Measurements from ENCODE around the gene GALNT6.
A peak's percentile ranks its signal among the peaks of the same experiment; 100 is the strongest.

Gene GALNT6

DNA sequence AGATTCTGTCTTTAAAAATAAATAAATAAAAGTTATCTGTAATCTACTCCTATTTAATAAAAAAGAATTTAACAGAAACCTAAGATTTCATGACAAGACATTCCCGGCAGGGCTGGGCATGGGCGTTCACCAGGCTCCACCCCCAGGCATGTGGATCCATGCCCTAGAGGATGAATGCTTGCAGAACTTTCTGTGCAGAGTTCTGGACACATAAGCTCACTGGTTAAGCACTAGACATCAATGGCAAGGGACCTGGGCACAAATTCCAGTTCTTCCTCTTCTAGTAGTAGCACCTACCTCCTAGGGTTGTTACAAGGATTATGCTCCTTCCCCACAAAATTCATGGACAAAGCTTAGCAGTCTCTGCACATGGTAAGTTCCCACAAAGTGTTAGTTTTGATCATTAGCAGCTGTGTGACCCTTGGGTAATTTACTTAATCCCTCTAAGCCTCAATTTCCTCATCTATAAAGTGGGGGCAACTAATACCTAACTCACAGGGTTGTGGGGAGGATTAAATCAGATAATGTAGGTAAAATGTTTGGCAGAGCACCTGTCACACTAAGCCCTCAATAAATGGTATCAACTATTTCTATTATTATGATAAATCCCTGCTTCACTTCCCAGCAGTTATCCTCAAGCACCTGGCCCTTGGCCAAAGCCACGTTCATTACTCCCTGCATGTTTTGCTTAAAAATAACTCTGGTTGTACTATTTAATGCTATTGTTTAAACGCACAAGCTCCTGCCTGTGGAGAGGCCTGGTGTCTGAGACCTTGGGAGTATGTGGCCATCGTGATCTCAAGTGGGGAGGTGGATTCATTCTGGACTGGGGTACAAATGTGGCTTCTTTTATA lies 9.8 kb downstream of the GALNT6 start:
- peak; percentile 26 for DNase-seq

DNA sequence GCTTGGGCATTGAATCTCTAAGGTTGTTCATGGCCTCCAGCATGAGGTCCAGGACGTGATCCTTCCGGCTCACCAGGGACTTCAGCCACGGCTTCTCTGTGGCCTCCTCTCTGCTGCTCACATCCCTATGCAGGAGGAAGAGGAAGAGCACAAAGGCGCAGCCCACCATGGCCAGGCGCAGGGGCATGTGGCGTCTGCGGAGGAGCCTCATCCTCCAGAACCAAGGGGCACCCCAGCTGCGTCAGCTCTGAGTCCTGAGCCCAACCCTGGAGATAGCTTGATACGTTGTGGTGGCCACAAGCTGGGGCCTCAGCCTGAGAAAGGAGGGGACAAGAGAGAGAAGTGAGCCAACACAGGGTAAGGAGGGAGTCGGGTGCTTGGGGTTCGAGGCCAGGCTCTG lies 11.6 kb downstream of the GALNT6 start:
- DNase-seq: no peak

DNA sequence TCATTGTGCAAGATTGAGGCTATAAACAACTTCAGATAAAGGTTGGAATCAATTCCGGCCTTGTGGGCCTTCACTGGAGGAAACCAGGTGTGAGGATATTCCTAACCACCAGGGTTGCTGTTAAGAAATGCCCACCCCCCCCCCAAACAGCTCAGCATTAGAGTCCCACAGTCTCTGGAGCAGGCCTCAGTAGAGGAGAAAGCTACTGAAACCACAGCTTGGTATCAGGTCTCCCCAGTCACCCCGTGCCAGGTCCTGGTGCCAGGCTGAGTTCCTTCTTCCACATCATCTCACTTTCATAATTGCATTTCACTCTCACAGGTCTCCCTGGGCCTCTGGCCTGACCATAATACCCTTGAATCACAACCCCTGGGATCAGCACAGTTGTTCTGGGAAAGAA lies 12.5 kb downstream of the GALNT6 start:
- DNase-seq: no peak

DNA sequence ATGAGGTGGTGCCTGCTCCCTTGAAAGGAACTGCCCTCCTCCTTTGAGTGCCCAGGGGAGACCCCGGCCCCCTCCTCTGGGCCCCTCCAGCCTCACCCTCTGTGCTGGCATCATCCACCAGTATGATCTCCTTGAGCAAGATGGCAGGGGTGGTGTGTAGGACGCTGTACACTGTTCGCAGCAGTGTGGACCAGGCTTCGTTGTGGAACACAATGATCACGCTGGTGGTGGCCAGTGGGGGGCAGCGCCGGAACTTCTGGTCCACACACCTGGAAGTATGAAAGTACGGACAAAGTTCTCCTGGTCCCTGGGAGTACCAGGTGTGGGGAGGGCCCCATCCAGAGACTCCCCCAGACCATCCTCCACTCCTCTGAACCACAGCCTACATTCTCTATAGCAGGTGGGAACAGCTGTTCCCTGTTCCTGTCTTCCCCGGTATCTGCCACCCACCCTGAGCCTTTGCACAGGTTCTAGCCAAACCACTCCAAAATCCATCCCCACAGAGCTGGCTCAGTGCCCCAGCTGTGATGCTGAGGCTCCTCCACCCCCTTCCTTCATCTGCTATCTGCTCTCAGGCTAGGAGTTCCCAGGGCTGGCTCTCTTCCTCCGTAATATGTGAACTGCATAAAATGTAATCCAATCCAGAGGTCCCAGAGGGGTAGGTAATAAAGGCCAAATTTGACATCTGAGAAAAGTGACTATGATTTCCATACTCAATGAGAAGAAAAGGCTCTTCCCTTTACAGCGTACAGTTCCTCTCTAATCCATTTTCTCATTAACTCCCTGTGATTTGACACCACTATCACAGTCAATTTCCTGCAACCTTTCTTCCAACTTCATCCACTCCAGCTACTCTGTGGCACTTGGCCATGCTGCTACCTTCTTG lies 13.9 kb downstream of the GALNT6 start:
- DNase-seq: no peak

DNA sequence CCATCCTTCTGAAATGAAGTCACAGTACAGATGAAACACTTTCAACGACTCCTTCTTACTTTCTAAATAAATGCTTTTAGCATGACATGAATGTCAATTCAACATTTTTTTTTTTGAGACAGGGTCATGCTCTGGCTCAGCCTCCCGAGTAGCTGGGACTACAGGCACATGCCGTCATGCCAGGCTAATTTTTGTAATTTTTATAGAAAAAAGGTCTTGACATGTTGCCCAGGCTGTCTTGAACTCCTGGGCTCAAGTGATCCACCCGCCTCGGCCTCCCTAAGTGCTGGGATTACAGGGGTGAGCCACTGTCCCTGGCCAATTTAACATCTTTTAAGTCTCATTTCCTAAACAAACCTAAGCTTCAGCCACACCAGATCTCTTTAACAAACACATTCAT lies 16.4 kb downstream of the GALNT6 start:
- DNase-seq: no peak

DNA sequence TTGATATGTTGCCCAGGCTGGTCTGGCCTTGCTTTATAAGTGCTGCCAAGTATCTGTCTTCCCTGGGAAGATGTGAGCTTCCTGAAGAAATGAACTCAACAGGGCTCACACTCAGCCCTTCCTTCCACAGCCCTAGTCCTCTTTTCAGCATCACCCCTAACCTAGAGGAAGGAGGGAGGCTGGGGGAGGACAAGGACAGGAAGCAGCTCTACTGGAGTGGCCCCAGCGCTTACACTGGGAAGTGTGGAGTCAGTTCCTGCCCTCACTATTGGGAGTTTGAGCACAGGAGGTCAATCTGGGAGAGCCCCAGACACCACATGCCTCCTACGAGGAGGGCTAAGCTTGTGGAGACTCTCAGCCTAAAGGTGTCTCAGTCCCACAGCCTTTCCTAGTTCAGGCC lies 16.8 kb downstream of the GALNT6 start:
- no peak for DNase-seq

DNA sequence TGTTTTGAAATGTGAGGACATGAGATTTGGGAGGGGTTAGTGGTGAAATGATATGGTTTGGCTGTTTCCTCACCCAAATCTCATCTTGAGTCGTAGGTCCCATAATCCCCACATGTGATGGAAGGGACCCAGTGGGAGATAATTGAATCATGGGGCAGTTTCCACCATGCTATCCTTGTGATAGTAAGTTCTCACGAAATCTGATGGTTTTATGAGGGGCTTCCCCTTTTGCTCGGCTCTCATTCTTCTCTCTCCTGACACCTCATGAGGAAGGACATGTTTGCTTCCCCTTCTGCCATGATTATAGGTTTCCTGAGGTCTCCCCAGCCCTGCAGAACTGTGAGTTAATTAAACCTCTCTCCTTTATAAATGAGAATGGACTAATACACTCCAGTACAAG lies 18.0 kb downstream of the GALNT6 start:
- no peak for DNase-seq

DNA sequence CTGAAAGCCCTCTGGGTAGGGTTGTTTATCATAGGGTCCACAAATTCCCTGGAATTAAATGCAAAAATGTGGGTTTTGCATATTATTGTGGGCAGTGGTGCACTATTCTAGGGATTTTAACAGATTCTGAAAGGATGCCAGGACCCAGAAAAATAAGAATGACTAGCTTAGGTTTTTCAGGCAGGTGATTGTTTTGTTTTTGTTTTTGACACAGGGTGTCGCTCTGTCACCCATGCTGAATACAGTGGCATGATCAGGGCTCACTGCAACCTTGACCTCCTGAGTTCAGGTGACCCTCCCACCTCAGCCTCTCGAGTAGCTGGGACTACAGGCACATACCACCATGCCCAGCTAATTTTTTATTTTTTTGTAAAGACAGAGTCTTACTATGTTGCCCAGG lies 19.2 kb downstream of the GALNT6 start:
- no peak for DNase-seq

DNA sequence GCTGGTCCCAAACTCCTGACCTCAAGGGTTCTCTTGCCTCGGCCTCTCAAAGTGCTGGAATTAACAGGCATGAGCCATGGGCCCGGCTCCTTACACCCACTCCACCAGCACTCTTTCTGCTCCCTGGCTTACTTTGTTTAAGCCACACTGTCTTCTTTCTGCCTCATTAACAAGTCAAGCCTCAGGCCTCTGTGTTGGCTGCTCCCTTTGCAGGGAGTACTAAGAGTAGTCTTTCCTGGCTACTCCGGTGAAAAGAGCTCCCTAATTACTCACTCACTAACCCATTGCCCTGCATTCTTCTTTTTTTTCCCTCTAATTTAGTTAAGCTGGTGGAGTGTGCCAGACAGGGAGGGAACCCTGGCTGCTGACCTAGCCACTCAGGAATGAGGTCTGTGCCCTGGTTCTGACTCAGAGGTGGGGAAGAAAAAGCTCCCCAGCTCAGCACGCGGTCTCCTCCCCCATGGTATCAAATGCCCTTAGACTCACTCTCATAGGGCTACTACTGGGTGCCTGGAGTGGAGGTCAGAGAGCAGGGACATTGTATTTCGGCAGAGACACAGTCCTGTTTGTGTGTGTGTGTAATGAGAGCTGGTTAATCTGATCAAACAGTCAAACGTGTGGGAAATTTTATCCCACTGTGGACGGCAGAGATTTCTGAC lies 19.8 kb downstream of the GALNT6 start:
- DNase-seq: no peak

DNA sequence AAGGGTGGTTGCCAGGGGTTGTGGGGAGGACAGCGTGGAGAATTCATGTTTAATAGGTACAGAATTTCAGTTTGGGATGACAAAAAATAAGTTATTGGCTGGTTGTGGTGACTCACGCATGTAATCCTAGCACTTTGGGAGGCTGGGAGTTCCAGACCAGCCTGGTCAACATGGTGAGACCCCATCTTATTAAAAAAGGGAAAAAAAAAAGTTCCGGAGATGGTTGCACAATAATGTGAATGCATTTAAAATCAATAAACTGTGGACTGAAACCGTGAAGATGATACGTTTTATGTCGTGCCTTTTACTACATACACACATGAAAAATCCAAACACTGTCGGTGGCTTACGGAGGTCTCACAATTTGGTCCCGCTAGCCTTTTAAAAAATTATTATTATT lies 20.5 kb downstream of the GALNT6 start:
- no peak for DNase-seq

DNA sequence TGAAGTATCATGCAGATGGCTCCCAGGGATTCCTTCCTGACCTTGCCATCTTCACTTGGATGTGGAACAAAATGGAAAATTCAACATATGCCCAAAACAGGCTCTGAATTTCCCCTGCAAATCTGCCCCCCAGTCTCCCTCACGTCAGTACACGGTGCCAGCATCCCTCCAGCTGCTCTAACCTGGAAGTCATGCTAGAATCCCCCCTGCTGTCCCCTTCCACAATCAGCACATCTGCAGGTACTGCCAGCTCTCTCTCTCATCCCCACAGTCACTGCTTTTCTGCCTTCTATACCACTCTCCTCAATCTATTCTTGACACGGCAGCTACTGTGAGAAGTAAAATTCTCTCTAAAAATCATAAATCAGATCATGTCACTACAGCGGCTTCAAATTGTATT lies 21.6 kb downstream of the GALNT6 start:
- DNase-seq: no peak

DNA sequence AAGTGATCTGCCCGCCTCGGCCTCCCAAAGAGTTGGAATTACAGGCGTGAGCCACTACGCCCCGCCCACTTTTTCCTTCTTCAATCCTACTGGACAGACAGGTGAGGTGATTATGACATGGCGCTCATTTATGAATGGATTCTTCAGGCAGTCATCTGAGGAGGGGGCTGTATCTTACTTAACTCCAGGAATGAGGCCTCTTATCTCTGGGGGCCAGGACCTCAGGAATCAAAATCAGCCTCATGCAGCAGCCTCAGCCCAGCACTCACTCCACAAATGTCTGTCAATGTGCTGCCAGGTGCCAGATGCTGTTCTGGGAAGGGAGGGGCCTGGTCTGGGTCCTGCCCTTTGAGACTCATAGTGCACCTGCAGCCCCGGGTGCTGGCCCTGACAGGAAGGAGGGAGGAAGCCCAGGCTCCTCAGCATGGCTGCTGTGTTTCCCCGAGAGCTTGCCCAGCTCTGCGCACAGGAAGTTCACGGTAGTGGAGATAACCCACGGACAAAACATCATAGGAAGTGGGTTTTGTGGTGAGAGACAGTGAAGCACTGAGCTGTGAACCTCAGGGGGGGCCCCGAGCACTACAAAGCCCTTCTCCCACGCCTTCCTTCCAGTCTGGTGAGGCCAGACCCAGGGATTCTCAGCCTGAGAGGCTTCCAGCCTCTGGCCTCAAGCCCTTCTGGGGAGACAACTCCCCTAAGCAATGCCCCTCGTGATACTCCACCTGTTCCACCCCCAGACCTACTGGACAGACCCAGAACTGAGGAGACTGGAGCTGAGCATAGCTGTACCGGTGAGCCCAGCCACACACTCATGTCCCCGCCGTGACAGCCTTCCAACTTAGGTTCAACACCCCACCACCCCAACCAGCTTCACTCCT lies 22.3 kb downstream of the GALNT6 start:
- DNase-seq: no peak

DNA sequence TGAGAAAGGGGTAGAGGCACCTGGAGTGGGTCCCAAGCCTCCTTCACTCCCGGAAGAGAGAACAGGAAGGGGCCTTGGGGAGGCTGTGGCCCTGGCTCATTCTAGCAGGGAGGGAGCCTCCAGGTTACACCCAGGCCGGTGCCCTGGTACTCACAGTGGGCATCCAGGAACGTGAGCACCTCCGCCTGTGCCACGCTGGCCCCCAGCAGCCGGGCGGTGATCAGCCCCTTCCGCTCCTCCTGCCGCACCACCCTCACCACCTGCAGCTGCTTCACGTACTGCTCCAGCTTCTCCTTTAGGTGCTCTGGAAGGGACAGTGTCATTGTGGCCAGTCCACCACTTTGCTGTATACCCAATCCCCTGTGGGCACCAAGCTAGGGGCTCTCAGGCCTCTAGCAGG lies 25.9 kb downstream of the GALNT6 start:
- DNase-seq: no peak

DNA sequence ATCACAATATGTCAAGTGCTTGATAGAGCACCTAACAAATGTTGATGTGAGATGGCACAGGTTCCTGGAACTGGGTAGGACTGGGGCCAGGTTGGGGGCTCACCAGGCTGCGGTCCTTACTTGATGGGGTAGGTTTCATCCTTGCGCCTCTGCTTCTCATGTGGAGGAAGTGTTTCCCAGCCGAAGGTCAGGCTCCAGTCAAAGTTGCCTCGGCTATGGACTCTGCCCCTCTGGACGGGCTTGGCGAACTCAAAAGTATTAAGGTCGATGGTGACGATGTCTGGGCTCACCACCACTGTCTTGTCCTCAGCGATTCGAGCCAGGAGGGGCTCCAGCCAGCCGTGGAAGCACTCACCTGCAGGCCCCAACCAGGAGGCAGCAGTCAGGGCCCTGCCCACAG lies 27.2 kb downstream of the GALNT6 start:
- no peak for DNase-seq

DNA sequence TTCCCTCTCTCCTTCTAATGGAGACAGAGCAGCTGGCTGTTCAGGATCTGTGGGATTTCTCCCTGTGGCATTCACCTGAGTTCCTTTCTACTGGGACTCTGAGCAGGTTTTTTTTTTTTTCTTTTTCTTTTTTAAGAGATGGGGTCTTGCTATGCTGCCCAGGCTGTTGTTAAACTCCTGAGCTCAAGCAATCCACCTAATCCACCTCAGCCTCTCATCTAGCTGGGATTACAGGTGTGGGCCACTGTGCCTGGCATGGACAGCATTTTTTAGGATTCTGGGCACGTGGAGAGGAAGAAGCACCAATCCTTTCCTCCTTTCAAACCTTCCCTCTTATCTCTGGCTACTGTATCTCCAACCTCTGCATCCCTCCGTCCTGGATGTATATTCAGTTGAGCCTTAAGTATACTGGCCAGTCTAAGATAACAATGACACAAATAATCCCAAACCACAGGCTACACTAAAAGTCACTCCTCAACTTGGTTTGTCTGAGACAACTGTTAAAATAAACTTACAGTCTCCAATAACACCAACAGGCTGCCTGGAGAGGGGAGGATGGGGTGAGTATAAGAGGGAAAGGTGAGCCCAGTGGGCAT lies 28.4 kb downstream of the GALNT6 start:
- DNase-seq: no peak

DNA sequence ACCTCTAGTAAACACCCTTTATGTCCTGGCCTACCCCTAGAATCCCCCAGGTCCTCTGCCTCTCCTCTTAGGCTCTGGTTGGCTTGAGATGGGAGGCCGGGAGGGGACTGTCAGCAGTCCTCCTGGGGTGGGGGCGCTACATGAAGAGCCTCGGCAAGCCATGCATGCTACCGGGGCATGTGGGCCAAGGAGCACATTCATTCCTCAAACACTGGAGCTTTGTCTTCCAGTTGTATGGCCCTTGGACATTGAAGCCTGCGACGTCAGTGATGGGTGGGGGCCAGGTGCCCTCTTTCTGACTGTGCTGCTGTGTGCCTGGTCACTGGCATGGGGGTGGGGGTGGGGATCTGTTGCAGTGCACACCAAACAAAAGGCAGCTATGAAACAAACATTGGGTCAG lies 28.9 kb downstream of the GALNT6 start:
- no peak for DNase-seq

DNA sequence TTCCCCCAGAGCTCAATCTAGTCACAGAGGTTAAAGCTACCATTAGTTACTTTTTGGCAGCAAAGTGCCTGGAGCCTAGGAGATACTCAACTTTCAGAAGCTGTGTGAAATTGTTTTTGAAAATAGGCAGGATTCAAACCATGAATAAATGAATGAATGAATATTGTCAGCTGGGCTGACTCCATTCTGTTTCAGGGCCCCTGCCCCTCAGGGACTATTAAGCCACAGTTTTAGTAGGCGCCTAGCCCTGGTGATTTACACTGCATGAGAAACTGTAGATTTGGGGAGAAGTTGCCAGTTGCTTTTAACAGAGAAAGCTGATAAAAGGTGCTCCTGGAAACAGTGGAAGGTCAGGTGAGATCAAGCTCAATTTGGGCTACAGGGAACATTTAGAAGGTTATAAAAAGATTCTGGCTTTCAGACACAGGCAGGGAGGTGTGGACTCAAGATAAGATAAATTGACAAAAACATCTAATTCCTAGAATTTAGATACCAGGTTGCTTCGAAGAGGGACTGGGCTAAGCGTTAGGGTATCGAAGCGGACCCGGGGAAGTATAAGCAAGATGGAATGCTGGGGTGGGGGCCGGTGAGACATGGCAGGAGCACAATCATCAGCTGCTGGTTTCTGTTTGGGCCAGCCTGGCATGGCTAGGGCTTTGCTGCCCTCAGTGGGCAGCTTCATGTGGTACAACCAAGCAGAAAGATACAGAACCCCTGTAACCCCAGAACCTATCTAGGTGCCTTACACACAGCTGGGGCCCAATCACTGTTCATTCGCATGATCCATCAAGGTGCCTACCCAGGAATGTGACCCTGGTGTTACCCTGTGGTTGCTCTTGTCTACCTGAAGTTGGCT lies 29.8 kb downstream of the GALNT6 start:
- DNase-seq: no peak

DNA sequence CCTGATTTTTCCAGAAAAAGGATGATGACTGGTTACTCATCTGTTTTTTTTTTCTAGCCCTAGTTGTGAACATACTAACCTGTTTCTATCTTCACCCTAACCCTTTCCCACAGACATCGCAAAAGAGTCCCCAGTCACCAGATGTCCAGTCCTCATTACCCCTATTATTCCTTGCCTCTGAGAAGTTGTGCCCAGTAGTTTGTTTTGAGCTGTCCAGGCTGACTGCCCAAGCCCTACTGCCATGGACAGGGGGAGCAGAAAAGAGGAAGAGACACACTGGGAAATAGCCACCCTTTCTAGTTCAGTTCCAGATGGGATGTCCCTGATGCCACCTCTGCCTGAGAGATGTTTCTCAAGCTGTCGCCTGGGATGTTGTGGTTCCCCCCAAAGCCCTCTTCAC lies 30.9 kb downstream of the GALNT6 start:
- no peak for DNase-seq

DNA sequence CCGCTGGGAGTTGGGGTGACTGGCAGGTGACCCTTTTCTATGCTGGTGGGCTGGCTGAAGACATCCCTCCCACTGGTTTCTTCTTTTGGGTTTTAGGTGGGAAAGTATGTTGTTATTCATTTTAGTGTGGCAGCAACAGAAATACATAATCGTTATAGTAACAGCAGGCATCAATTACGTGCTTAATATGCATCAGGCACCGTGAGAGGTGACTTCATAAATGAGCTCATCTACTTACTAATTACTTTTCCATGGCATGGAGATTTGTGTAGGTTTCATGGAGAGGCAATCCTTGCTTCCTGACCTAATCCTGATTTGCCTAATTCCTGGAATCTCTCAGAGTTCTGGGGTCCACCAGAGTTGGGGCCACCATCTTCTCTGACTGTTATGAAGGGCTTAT lies 31.4 kb downstream of the GALNT6 start:
- no peak for DNase-seq

DNA sequence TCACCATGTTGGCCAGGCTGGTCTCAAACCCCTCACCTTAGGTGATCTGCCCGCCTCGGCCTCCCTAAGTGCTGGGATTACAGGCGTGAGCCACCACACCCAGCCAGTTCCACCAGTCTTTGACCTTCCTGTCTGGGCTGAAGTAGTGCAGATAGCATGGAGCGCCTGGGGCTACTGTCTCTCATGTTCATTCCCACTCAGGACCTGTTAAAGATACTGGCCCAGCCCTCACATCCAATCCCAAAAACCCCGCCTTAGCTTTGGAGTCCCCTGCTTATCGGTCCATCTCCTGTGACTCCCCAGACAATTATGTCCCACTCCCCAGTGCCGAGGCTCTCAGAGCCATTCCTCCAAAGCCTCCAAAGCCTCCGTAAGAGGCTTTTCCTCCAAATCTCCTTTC lies 32.7 kb downstream of the GALNT6 start:
- DNase-seq: no peak

DNA sequence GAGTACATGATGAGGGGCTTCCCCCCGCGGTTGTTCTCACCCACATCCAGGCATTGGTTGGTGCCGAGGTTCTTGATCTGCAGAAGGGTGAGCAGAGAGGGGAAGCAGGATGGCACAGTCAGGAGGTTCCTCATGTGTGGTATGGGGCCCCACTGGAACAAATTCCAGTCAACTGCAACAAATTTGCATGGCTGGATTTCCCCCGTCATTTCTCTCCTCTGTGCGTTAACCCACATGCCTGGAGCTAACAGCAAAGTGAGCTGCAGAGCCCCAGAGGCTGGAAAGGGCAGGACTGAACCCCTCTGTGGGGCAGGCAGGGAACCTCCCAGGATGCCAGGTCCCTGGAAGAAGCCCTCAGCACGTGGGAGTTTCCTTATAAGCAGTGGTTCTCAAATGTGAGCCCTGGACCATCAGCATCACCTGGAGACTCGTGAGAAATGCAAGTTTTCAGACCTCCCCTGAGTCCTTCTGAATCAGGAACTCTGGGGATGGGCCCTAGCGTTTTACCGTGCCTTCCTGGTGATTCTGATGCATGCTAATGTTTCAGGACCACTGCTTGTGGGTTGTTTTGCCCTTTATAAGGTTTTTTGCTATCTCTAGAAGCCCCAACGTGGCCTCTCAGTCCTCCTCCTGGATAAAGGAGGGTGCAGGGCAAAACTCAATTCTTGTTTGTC lies 33.7 kb downstream of the GALNT6 start:
- DNase-seq: no peak
